Left lung (tissue), 10 donors: ENCODE results near the gene NFKBIE. TPM values are rescaled to one million over a fixed set of nuclear protein-coding genes. Genes with fewer than 3 reads are reported as not detected.
A peak's percentile ranks its signal among the peaks of the same experiment; 100 is the strongest.

ENCODE experiments used
- ATAC-seq: fragments of 200-7000 bp; cut with Tn5 transposase; one replicate; pipeline ENCODE4 v1.9.1; 2020; ENCODE audit warnings: moderate library complexity
- DNase-seq, 4 donors: peaks; one replicate each; pipeline ENCODE4 v3.0.0-alpha.2; 2013 to 2020
- H3K27ac ChIP-seq, 2 donors: fragments of 200-600 bp; sonication (generic) in 1 of 2; one replicate each; pipeline versions ENCODE4 v1.5.0 to v1.8.0; 2020 to 2021
- H3K27me3 ChIP-seq, 2 donors: fragments of 200-600 bp; sonication (generic) in 1 of 2; one replicate each; pipeline versions ENCODE4 v1.5.0 to v1.8.0; 2020 to 2021
- H3K36me3 ChIP-seq, 2 donors: fragments of 200-600 bp; sonication (generic) in 1 of 2; one replicate each; pipeline versions ENCODE4 v1.5.0 to v1.8.0; 2020 to 2021
- H3K4me1 ChIP-seq, 2 donors: fragments of 200-600 bp; one replicate each; pipeline ENCODE4 v1.8.0; 2021
- H3K4me3 ChIP-seq, 2 donors: fragments of 200-600 bp; sonication (generic) in 1 of 2; one replicate each; pipeline versions ENCODE4 v1.5.0 to v1.8.0; 2020 to 2021; ENCODE audit warnings: mild to moderate bottlenecking in 1 of 2
- H3K9me3 ChIP-seq, 2 donors: fragments of 200-600 bp; sonication (generic) in 1 of 2; one replicate each; pipeline versions ENCODE4 v1.5.0 to v1.8.0; 2020 to 2021
- CTCF ChIP-seq, 2 donors: fragments of 200-600 bp; sonication (generic) in 1 of 2; IDR thresholded peaks; one replicate each; pipeline versions ENCODE4 v1.5.0 to v1.8.0; 2021; ENCODE audit warnings: antibody characterized with exemption in 2 of 2
- intact Hi-C, 2 donors: fragments of 100-400 bp; cut with DNase I; formaldehyde crosslinking; loops; one replicate each; pipeline versions ENCODE4 v1.11.2 to v1.14.2; 2022
- polyA plus RNA-seq, 6 donors: library from polyadenylated mRNA; unstranded; fragments of 120-200 nt; gene quantifications; one replicate each; pipeline ENCODE4 v1.2.1, GENCODE V29; 2013; ENCODE audit not compliant: insufficient read length in 6 of 6
- total RNA-seq, 2 donors: library from RNA; stranded (reverse); fragmentation: NEBNext Ultra II Directional; extraction: Animal tissue kit (Norgen Biotek cat#: 25700); gene quantifications; one replicate each; pipeline ENCODE4 v1.2.1, GENCODE V29; 2021
- donor health status: DM: no; HTN: yes; CAD: no.
- donor health status: DM: no; HTN: no; CAD: no.

Gene NFKBIE
- total and polyA plus RNA-seq, 8 donors: 7.5 to 19.3 (median 8.9) TPM

- ATAC-seq (no peak), DNase-seq (peak in 1 of 4 donors; percentile 24)
- Histone ChIP-seq H3K36me3 (peaks cover 5 to 74% of the 10 kb centered on the region in 2 donors), H3K9me3 (no peaks in the 10 kb centered on the region), H3K4me1 (peaks cover 21 to 86% of the 10 kb centered on the region in 2 donors), H3K27ac (no peak overlapping the region), H3K27me3 (no peaks in the 10 kb centered on the region), H3K4me3 (no peak overlapping the region)
- intact Hi-C loops: no loop called here
- TF ChIP-seq CTCF (IDR thresholded peaks at IDR 0.05): no peak
Observed at GRCh38 chr6:44251576-44252524, 13.5 kb downstream of the NFKBIE start.

GRCh38 chr6:44250718-44251123 lies 14.6 kb downstream of the NFKBIE start:
- ATAC-seq (no peak), DNase-seq (no peak)
- no peaks in the 10 kb centered on the region for H3K27me3 ChIP-seq
- H3K9me3 ChIP-seq: no peaks in the 10 kb centered on the region
- H3K27ac ChIP-seq: no peak overlapping the region
- no peak overlapping the region for H3K4me3 ChIP-seq
- no peak for TF ChIP-seq CTCF (IDR thresholded peaks at IDR 0.05)
- peaks cover 5 to 74% of the 10 kb centered on the region in 2 donors for H3K36me3 ChIP-seq
- intact Hi-C loops: no loop called here
- peaks cover 15 to 80% of the 10 kb centered on the region in 2 donors for H3K4me1 ChIP-seq

DNA sequence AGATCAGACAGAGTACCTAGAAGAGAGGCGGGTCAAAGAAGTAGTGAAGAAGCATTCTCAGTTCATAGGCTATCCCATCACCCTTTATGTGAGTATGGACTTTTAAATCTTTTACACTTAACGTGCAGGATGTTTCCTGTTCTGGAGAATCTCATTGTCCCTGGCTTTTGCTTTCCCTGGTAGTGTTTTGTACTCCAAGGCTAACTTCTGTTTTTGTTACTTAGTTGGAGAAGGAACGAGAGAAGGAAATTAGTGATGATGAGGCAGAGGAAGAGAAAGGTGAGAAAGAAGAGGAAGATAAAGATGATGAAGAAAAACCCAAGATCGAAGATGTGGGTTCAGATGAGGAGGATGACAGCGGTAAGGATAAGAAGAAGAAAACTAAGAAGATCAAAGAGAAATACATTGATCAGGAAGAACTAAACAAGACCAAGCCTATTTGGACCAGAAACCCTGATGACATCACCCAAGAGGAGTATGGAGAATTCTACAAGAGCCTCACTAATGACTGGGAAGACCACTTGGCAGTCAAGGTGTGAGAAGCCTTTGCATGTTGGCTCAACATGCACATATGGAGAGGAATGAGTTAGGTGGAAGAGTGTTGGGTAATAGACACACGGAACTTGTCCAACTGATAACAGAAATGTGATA lies 15.2 kb downstream of the NFKBIE start:
- DNase-seq (no peak), ATAC-seq (no peak)
- Histone ChIP-seq H3K27ac (peak overlapping the region in 1 of 2 donors; percentile 16), H3K4me3 (peak overlapping the region in 1 of 2 donors; percentile 64), H3K4me1 (peaks cover 16 to 80% of the 10 kb centered on the region in 2 donors), H3K9me3 (no peaks in the 10 kb centered on the region), H3K36me3 (peaks cover 5 to 70% of the 10 kb centered on the region in 2 donors), H3K27me3 (no peaks in the 10 kb centered on the region)
- TF ChIP-seq CTCF (IDR thresholded peaks at IDR 0.05): no peak
- intact Hi-C loops: no loop called here

GRCh38 chr6:44249082-44249748 lies 16.1 kb downstream of the NFKBIE start:
- TF ChIP-seq CTCF (IDR thresholded peaks at IDR 0.05): no peak
- H3K36me3 ChIP-seq: peaks cover 5 to 61% of the 10 kb centered on the region in 2 donors
- peak overlapping the region; percentile 16 to 99 for H3K27ac ChIP-seq
- H3K4me3 ChIP-seq: peak overlapping the region in 1 of 2 donors; percentile 64
- no peak for ATAC-seq
- H3K9me3 ChIP-seq: no peaks in the 10 kb centered on the region
- intact Hi-C loops: no loop called here
- peaks cover 16 to 73% of the 10 kb centered on the region in 2 donors for H3K4me1 ChIP-seq
- H3K27me3 ChIP-seq: no peaks in the 10 kb centered on the region
- peak in 1 of 4 donors; percentile 43 for DNase-seq
